Erythroblast (primary cell): ENCODE data around the gene R3HDM4.

Source experiments
- GATA1 ChIP-seq: IDR thresholded peaks from 2 replicates; pipeline ENCODE4 v1.6.1; 2011; ENCODE audit warnings: low read depth, mild to moderate bottlenecking, control low read depth, low read length, moderate library complexity
- POLR2A ChIP-seq: IDR thresholded peaks from 2 replicates; pipeline ENCODE4 v1.6.1; 2011; ENCODE audit warnings: mild to moderate bottlenecking, low read length

GRCh38 chr19:904545-904944, 8.5 kb downstream of the R3HDM4 start:
- TF ChIP-seq POLR2A = no peak
- no peak for TF ChIP-seq GATA1
